HG02981 (cell line): Measurements from ENCODE around the gene TOB2.
A peak's percentile ranks its signal among the peaks of the same experiment; 100 is the strongest.
"Not testable (repeated sequence)": the region's sequence is repeated elsewhere in the genome, so short reads cannot be mapped to it uniquely, and the experiment has no call there.

Experiments used
- ATAC-seq: cut with Tn5 transposase; IDR thresholded peaks from one replicate; pipeline ENCODE4 v1.9.1; 2021; ENCODE audit warnings: mild to moderate bottlenecking, moderate library complexity; ENCODE audit not compliant: unreplicated experiment

TOB2 gene

GRCh38 chr22:41468381-41469217 is 22.0 kb upstream of the TOB2 start, which contains the start of the genes ACO2 and PHF5A:
ACO2 (plus strand) TSS chr22:41469117; CDS start chr22:41469147, 30 bp downstream.
PHF5A (minus strand) TSS chr22:41468692; CDS start chr22:41468653, 39 bp downstream.
- peak; percentile 86 for ATAC-seq

- no peak for ATAC-seq
Measured at GRCh38 chr22:41461901-41462300, 15.3 kb upstream of the TOB2 start.

GRCh38 chr22:41460071-41460470 is 13.5 kb upstream of the TOB2 start:
- ATAC-seq, result not testable (repeated sequence)

GRCh38 chr22:41459431-41459830 is 12.8 kb upstream of the TOB2 start:
- no peak for ATAC-seq

- ATAC-seq, result no peak
Measured at GRCh38 chr22:41458161-41458728, 11.6 kb upstream of the TOB2 start.

- peak; percentile 47 for ATAC-seq
Measured at GRCh38 chr22:41448189-41448808, 1.7 kb upstream of the TOB2 start.

GRCh38 chr22:41447435-41448188 is 1.0 kb upstream of the TOB2 start:
- no peak for ATAC-seq

- no peak for ATAC-seq
Measured at GRCh38 chr22:41446057-41446501, 522 bp downstream of the TOB2 start.

GRCh38 chr22:41445129-41446056 is 1.2 kb downstream of the TOB2 start:
- ATAC-seq, result no peak

- ATAC-seq, result peak; percentile 41
Measured at GRCh38 chr22:41444360-41445128, 2.1 kb downstream of the TOB2 start.

- ATAC-seq, result no peak
Measured at GRCh38 chr22:41442240-41442792, 4.3 kb downstream of the TOB2 start.

GRCh38 chr22:41440511-41440910 is 6.1 kb downstream of the TOB2 start:
- not testable (repeated sequence) for ATAC-seq

GRCh38 chr22:41437198-41437597 is 9.4 kb downstream of the TOB2 start:
- ATAC-seq, result no peak

GRCh38 chr22:41436322-41437113 is 10.1 kb downstream of the TOB2 start:
- ATAC-seq, result no peak

- no peak for ATAC-seq
Measured at GRCh38 chr22:41435560-41435959, 11.0 kb downstream of the TOB2 start.

GRCh38 chr22:41434361-41435003 is 12.1 kb downstream of the TOB2 start:
- not testable (repeated sequence) for ATAC-seq

- ATAC-seq, result not testable (repeated sequence)
Measured at GRCh38 chr22:41433480-41433879, 13.1 kb downstream of the TOB2 start.
